Jurkat, Clone E6-1 (cell line): ENCODE data around the gene KCNQ5.
A peak's percentile ranks its signal among the peaks of the same experiment; 100 is the strongest.
"Not testable (repeated sequence)": the region's sequence is repeated elsewhere in the genome, so short reads cannot be mapped to it uniquely, and the experiment has no call there.

ENCODE experiments used
- DNase-seq: peaks from one replicate; pipeline ENCODE4 v3.0.0-alpha.2; 2011; ENCODE audit warnings: low read depth, low spot score
- H3K4me3 ChIP-seq: 2 replicates; pipeline ENCODE4 v1.5.1; 2011; ENCODE audit warnings: mild to moderate bottlenecking, low read length, control low read depth, moderate library complexity

KCNQ5 gene

GRCh38 chr6:73169633-73170032, 547.8 kb downstream of the KCNQ5 start:
- DNase-seq, result no peak
- H3K4me3 ChIP-seq, result no peak overlapping the region

GRCh38 chr6:73174646-73175045, 552.8 kb downstream of the KCNQ5 start:
- DNase-seq, result no peak

GRCh38 chr6:73176057-73176456, 554.2 kb downstream of the KCNQ5 start:
- DNase-seq, result no peak
- H3K4me3 ChIP-seq, result no peak overlapping the region

More at GRCh38 chr6:73174646-73175045, 552.8 kb downstream of the KCNQ5 start:
- no peak overlapping the region for H3K4me3 ChIP-seq

GRCh38 chr6:73177221-73177944, 555.5 kb downstream of the KCNQ5 start:
- no peak overlapping the region for H3K4me3 ChIP-seq
- no peak for DNase-seq

- no peak for DNase-seq
Measured at GRCh38 chr6:73180076-73180738, 558.3 kb downstream of the KCNQ5 start.

GRCh38 chr6:73180763-73181619, 559.1 kb downstream of the KCNQ5 start:
- peak; percentile 47 for DNase-seq
- no peak overlapping the region for H3K4me3 ChIP-seq

More at GRCh38 chr6:73180076-73180738, 558.3 kb downstream of the KCNQ5 start:
- H3K4me3 ChIP-seq, result no peak overlapping the region

- H3K4me3 ChIP-seq, result no peak overlapping the region
- no peak for DNase-seq
Measured at GRCh38 chr6:73182021-73182607, 560.2 kb downstream of the KCNQ5 start.

GRCh38 chr6:73193302-73193701, 571.4 kb downstream of the KCNQ5 start:
- not testable (repeated sequence) for H3K4me3 ChIP-seq, DNase-seq

GRCh38 chr6:73194744-73195143, 572.9 kb downstream of the KCNQ5 start:
- H3K4me3 ChIP-seq, result no peak overlapping the region
- no peak for DNase-seq

GRCh38 chr6:73200247-73200646, 578.4 kb downstream of the KCNQ5 start:
- no peak overlapping the region for H3K4me3 ChIP-seq
- no peak for DNase-seq

- no peak overlapping the region for H3K4me3 ChIP-seq
- DNase-seq, result no peak
Measured at GRCh38 chr6:73200735-73201134, 578.9 kb downstream of the KCNQ5 start.

GRCh38 chr6:73203098-73203497, 581.2 kb downstream of the KCNQ5 start:
- H3K4me3 ChIP-seq, result no peak overlapping the region
- DNase-seq, result no peak

GRCh38 chr6:73204252-73204651, 582.4 kb downstream of the KCNQ5 start:
- DNase-seq, result no peak

GRCh38 chr6:73207221-73207837, 585.5 kb downstream of the KCNQ5 start:
- H3K4me3 ChIP-seq, result no peak overlapping the region
- DNase-seq, result no peak

More at GRCh38 chr6:73204252-73204651, 582.4 kb downstream of the KCNQ5 start:
- H3K4me3 ChIP-seq, result no peak overlapping the region

GRCh38 chr6:73209117-73209516, 587.3 kb downstream of the KCNQ5 start:
- no peak for DNase-seq
- no peak overlapping the region for H3K4me3 ChIP-seq

- DNase-seq, result no peak
- no peak overlapping the region for H3K4me3 ChIP-seq
Measured at GRCh38 chr6:73216859-73217258, 595.0 kb downstream of the KCNQ5 start.

- no peak for DNase-seq
- H3K4me3 ChIP-seq, result no peak within 1 kb of the TSS
Measured at GRCh38 chr6:73225396-73225795, 603.5 kb downstream of the KCNQ5 start, which contains the start of gene KHDC1L. TSS of gene KHDC1L (minus strand) at chr6:73225496. CDS start at chr6:73225408, 88 bp downstream.

- DNase-seq, result no peak
Measured at GRCh38 chr6:73227606-73228255, 605.9 kb downstream of the KCNQ5 start.

More at GRCh38 chr6:73227606-73228255, 605.9 kb downstream of the KCNQ5 start:
- H3K4me3 ChIP-seq, result no peak overlapping the region
